NCI-H524 (cell line): ENCODE measurements around the gene FXYD4.
"Not testable (repeated sequence)": the region's sequence is repeated elsewhere in the genome, so short reads cannot be mapped to it uniquely, and the experiment has no call there.

ENCODE experiments used
- DNase-seq, 2 experiments: peaks; one replicate each; lab custom pipeline; 2025; lab: John Stamatoyannopoulos, UW

FXYD4 gene, protein sequence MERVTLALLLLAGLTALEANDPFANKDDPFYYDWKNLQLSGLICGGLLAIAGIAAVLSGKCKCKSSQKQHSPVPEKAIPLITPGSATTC

DNA sequence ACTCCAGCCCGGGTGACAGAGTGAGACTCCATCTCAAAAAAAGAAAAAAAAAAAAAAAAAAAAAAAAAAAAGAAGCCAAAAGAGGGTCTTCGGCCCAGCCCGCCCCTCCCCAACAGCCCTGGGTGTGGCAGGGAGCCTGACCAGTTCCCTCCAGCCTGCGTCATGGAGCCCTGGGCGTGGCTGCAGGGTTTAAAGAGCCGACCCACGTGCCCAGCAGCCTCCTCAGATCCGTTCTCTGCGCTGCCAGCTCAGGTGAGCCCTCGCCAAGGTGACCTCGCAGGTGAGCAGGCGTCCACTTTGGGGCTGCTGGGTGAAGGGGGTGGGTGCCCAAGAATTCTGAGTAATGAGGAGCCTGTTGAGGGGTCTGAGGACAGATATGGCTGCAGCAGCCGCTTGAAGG lies at the start of gene FXYD4:
FXYD4 (plus strand) TSS at position 219 of the 400 bp plus-strand sequence. CDS start 2,111 bp downstream, outside the sequence.
- no peak for DNase-seq

DNA sequence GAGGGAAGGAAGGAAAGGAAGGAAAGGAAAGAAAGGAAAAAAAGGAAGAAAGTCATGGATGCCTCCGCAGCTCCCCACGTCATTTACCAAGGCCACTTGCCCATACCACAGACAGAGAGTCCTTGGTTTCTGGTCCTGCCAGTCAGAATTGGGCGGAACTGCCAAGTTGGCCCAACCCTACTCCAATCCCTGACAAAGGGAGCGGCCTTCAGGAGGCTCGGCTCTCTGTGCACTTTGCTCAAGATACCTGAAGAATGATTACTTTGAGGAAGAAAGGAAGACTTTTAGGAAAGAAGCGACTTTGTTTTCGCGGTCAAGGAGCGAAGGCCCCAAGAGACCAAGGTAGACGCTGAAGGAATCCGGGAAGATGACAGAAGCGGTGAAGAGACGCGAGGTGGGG lies 49.1 kb upstream of the FXYD4 start:
- DNase-seq: no peak

DNA sequence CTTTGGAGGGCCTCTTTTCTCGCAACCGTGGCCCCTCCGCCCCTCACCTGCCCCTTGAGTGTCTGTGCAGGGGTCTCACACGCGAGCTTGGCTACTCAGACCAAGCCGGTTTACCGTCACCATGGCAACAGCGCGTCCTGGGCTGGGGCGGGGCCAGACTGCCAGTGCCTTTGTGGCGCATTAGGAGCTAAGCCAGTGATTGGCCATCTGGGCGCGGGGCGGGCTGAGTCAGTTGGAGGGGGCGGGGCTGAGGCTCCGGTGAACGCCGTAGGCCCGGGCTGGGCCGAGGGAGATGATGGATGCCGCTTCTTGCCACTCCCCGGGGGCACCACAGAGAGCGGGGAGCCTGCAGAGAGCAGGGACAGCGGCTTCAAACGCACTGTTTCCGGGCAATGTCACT lies 48.7 kb upstream of the FXYD4 start:
- DNase-seq: peak; percentile 43 to 82

DNA sequence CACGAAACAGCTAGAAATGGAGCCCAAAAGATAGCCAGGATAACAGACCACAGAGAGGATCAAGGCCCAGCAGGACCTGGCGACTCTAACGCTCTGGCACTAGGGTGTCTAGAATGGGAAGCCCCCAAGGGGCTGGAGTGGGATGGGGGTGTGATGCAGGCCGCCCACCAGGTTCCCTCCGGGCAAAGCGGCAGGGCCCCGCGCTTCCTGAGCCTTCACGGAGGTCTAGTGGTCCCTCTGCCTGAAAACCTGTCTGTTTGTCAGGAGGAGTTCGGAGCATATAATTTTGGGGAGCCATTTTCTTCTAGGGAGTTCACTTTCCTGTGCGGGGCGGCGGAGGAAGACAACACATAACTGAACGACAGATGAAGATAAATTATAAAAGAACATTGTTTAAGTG lies 48.2 kb upstream of the FXYD4 start:
- DNase-seq: no peak

DNA sequence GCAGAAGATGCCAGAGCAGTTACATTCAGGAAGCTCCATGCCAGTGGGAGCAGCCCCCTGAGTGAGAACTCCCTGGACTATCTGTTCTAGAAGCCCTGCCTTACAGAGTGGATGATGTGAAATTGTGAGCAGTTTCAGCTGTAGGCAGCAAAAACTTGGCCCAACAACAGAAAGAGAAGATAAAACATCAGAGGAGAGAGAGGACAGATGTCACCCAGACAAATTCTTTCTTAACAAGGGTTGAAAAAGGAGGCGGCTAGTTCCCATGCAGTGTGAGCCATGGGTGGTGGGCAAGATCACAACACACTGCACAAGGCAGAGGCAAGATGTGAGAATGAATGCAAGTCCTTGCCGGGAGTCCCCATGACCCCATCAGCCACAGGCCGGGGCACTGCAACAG lies 46.6 kb upstream of the FXYD4 start:
- DNase-seq: no peak

DNA sequence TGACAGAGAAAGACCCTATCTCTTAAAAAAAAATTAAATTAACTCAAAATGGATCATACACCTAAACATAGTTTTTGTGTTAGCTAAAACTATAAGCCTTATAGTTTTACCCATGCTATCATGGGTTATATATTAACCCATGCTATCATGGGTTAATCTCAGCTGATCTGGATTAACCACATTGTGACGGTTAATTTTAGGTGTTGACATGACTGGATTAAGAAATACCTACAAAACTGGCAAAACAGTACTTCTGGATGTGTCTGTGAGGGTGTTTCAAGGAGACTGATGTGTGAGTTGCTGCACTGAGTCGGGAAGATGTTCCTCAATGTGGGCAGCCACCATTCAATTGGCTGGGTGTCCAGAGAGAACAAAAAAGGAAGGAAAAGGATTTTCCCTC lies 44.3 kb upstream of the FXYD4 start:
- no peak for DNase-seq

DNA sequence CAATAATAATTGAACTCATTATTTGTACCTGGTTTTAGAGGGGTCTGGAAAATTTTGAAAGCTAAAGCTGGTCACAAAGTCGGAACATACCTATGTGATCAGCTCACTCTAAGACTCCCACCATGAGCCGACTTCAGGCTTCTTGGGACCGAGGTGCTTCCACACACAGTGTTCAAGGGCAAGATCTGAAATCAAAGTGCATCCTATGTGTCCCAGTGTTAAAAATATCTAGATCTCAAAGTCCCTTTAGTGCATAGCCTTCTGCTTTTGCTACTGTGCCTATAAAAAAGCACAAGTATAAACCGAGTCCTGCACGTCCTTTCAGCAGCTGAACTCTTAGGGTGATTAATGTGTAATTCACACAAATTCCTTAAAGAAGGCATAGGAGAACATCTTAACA lies 43.5 kb upstream of the FXYD4 start:
- DNase-seq: no peak

DNA sequence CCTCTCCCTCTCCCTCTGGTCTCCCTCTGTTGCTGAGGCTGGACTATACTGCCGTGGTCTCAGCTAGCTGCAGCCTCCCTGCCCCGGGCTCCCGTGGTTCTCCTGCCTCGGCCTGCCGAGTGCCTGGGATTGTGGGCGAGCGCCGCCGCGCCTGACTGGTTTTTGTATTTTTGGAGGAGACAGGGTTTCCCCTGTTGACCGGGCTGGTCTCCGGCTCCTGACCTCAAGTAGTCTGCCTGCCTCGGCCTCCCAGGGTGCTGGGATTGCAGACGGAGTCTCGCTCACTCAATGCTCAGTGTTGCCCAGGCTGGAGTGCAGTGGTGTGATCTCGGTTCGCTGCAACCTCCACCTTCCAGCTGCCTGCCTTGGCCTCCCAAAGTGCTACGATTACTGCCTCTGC lies 42.6 kb upstream of the FXYD4 start:
- DNase-seq: not testable (repeated sequence)

DNA sequence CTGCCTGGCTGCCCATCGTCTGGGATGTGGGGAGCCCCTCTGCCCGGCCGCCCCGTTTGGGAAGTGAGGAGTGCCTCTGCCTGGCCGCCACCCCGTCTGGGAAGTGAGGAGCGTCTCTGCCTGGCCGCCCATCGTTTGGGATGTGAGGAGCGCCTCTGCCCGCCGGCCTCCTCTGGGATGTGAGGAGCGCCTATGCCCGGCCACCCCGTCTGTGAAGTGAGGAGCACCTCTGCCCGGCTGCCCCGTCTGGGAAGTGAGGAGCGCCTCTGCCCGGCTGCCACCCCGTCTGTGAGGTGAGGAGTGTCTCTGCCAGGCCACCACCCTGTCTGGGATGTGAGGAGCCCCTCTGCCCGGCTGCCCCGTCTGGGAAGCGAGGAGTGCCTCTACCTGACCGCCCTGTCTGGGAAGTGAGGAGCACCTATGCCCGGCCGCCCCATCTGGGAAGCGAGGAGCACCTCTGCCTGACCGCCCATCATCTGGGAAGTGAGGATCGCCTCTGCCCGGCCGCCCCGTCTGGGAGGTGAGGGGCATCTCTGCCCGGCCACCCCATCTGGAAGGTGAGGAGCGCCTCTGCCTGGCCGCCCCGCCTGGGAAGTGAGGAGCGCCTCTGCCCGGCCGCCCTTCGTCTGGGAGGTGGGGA lies 42.1 kb upstream of the FXYD4 start:
- DNase-seq: not testable (repeated sequence)

DNA sequence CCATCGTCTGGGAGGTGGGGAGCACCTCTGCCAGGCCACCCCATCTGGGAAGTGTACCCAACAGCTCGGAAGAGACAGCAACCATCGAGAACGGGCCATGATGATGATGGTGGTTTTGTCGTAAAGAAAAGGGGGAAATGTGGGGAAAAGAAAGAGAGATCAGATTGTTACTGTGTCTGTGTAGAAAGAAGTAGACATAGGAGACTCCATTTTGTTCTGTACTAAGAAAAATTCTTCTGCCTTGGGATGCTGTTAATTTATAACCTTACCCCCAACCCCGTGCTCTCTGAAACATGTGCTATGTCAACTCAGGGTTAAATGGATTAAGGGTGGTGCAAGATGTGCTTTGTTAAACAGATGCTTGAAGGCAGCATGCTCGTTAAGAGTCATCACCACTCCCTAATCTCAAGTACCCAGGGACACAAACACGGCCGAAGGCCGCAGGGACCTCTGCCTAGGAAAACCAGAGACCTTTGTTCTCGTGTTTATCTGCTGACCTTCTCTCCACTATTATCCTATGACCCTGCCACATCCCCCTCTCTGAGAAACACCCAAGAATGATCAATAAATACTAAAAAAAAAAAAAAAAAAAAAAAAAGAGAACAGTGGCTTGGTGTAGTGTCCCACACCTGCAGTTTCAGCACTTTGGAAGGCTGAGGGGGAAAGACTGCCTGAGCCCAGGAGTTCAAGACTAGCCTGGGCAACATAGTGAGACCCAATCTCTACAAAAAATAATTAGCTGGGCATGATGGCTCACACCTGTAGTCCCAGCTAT lies 41.2 kb upstream of the FXYD4 start:
- DNase-seq: not testable (repeated sequence)

DNA sequence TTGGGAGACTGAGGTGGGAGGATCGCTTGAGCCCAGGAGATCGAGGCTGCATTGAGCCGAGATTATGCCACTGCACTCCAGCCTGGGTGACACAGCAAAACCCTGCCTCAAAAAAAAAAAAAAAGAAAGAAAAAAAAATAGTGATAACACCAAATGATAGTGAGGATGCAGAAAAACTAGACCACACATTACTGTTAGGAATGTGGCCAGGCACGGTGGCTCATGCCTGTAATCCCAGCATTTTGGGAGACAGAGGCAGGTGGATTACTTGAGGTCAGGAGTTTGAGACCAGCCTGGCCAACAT lies 40.7 kb upstream of the FXYD4 start:
- not testable (repeated sequence) for DNase-seq

DNA sequence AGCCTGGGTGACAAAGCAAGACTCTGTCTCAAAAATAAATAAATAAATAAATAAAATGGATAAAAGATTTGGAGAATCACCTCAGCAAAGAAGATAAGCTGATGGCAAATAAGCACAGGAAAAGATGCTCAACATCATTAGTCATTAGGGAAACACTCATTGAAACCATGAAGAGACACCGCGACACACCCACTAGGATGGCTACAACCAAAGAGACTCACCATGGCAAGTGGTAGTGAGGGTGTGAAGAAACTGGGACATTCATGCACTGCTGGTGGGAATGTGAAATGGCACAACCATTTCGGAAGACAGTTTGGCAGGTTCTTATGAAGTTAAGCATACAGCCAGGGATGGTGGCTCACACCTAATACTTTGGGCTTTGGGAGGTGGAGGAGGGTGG lies 37.8 kb upstream of the FXYD4 start:
- DNase-seq: no peak

DNA sequence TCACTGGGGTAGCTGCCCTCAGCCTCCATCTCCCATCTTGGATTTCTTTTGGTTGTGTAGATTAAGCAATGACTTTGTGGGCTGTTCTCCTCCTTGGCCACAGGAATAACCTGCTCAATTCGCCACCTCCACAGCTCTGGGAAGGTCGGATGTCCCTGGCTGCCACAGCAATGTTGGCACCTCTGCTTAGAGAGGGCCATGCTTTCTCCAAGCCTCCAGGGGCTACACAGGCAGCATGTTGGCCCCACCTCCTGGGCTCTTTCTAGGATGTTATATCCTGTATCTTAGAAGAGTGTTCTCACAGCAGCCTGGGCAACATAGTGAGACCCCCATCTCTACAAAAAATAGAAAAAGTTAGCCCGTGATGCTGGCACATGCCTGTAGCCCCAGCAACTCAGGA lies 35.4 kb upstream of the FXYD4 start:
- DNase-seq: no peak

DNA sequence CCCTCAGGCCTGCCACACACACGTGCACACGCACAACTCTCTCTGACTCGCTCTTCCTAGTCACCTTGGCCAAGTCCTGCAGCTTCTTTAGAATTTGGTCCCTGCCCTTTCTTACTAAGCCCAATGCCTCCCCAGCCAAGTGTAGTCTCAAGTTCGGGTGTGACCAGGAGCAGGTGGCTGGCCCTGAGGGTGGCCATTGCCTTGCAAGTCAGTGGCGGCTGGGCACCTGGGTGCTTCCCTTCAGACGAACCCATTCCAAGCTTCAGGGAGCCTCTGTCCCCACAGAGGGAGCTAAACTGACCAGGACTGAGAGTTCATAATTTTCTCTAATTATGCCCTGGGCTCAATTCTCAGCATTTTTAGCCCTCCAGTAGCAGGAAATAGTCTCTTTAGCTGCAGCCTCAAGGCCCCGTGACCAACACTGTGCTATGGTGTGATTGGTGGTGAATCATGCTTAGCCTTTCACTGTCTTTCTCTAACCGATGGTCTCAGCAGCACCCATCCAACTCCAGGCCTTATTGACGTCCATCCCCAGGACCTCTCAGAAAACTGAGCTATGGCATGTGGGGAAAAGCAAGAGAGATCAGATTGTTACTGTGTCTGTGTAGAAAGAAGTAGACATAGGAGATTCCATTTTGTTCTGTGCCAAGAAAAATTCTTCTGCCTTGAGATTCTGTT lies 34.7 kb upstream of the FXYD4 start:
- DNase-seq: peak in 1 of 2 experiments; percentile 1

DNA sequence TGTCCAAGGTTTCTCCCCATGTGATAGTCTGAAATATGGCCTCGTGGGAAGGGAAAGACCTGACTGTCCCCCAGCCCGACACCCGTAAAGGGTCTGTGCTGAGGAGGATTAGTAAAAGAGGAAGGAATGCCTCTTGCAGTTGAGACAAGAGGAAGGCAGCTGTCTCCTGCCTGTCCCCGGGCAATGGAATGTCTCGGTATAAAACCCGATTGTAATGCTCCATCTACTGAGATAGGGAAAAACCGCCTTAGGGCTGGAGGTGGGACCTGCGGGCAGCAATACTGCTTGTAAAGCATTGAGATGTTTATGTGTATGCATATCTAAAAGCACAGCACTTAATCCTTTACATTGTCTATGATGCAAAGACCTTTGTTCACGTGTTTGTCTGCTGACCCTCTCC lies 33.9 kb upstream of the FXYD4 start:
- DNase-seq: peak in 1 of 2 experiments; percentile 5

DNA sequence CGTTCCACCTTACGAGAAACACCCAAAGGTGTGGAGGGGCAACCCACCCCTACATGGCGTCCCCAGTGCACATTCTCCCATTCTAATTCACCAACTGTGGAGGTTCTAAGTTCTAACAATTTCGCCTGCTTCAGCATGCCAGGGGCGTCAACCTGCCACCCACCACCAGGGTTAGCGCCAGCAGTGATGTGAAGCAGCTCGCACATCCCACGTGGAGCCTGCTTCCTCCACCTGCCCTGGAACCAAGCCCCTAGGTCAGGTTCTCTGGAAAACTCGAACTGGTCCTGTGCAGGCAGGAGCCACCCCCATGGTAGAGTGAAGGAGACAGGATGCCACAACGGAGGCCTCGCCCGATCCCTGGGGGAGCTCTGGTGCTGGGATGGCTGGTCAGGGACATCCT lies 33.3 kb upstream of the FXYD4 start:
- DNase-seq: no peak

DNA sequence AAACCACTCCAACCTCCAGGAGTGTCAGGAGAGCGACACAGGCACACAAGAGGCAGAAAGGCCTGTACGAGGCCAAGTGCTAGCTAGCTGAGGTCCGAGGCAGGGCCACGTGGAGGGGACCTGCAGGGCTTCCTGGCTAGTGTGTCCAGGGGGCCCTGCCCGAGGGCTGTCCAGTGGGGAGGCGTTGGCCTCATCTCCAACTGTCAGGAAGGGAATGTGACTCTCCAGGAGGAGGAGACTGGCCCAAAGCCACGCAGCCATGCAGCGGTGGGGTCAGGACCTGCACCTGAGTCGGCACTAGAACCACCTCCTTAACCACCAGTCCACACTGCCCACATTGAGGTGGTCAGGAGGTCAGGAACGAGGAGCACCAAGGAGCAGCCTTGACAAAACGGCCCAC lies 32.3 kb upstream of the FXYD4 start:
- DNase-seq: no peak

DNA sequence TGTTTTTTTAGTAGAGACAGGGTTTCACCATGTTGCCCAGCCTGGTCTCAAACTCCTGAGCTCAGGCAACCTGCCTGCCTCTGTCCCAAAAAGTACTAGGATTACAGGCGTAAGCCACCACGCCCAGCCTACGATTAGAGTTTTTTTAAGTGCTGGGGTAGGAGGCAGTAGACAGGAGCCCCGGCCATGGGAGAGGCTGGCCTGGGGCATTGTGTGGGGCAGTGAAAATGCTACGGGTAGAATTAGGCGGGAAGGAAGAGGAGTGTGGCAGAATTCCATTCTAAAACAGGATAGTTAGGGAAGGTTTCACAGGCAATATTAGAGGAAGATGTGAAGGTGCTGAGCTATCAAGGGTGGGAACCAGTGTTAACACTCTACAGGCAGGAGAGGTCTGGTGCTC lies 31.3 kb upstream of the FXYD4 start:
- DNase-seq: no peak

DNA sequence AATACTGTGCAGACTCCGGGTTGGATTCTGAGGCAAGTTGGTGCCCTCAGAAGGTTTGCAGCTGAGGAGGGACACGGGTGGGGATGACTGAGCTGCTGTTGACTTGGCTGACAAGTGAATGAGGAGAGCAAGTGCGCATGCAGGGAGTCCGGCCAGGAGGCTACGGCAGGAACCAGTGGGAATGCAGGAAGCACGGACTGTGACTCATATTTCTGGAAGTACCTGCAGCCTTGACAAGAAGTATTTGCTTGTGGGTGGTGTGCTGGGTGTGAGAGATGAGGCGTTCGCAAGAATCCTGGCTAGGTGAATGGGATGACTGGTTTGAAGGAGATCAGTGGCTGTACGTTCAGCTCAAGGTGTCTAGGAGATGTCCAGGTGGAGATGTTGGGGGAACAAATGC lies 30.8 kb upstream of the FXYD4 start:
- DNase-seq: no peak

DNA sequence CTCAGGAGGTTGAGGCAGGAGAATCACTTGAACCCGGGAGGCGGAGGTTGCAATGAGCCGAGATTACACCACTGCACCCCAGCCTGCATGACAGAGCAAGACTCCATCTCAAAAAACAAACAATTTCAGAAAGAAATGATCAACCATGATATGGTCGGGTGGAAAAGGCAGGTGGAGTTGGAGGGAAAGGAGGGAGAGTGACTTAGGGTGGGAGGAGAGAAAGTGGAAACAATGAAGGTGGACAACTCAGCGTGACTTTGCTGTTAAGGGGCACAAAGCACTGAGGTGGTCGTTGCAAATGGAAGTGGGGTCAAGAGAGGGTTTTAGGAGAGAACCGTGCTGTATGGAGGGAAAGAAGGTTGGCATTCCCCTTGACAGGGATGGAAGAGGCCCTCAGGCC lies 30.0 kb upstream of the FXYD4 start:
- no peak for DNase-seq

DNA sequence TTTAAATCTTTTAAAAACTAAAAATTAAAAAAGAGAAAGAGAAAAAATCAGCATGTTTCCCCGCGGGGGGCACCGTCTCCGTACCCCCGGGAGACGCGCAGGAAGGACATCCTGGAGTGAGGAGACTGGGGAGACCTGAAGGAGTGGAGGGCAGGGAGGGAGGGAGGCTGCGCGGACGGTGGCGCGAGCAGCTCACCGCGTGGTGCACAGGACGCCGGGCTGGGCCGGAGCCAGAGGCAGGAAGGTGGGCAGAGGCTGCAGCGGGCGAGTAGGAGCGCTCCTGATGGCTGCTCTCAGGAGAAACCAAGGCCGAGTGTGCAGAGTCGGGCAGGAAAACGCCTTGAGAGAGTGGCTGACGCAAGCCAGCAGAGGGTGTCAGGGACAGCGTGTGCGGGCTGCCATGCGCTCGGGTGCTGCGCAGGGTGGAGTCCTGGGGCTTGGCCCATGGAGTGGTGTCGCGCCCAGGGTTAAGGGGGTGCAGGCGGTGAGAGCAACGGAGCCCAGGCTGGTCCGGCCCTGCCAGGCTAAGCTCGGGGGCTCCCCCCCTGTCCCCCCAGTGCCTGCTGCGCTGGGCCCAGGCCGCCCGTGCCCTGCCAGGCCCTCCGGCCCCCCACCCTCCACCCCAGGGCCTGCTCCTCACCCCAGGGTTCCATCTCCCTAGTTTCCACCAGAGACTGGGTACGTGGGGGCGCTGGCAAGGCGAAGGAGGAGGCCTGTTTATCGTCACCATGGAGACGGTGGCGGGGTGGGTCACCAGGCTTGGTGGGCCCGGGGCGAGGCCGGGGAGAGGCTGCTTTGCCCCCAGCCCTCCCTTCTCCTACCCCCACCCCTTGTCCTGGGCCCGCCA lies 28.9 kb upstream of the FXYD4 start:
- DNase-seq: no peak

DNA sequence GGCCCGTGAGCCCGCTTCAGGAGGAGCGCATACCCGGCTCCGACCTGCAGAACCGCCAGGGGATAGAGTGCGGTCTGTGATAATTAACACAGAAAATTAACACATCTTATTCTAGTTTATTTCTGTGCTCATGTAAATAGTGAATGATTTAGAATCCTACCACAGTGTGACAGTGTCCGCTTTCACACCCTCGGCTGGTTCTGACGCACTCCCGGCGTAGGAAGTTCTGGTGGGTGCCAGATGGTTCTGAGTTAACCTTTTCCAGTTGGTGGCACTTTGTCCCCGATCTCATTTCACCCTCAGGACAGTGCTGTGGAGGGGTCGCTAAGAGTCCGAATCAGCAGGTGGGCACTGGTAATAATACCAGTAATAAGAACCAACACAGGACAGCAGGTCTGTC lies 28.3 kb upstream of the FXYD4 start:
- DNase-seq: no peak
